ENCODE results near the gene ZKSCAN4.
A peak's percentile ranks its signal among the peaks of the same experiment; 100 is the strongest.

ZKSCAN4 gene

DNA sequence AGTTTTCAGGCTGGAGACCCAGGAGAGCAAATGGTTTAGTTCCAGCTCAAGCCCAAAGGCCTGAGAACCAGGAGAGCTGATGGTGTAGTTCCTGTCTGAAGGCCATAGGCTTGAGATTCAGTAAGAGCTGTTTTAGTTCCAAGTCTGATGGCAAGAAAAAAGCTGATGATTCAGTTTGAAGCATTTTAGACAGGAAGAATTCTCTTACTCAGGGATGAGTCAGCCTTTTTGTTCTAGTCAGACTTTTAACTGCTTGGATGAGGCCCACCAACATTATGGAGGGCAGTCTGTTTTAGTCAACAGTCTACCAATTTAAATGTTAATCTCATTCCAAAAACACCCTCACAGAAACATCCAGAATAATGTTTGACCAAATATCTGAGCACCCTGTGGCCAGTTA is 17.4 kb upstream of the ZKSCAN4 start:
- no peak overlapping the region for H3K4me3 ChIP-seq (ENCODE audit: low read depth in 1 of 5, low read length in 5 of 5)
- peaks cover 0 to 25% (median 16%) of the 10 kb centered on the region in 5 donors for H3K4me1 ChIP-seq (ENCODE audit: control insufficient read depth in 5 of 5, insufficient read depth in 5 of 5, low read length in 5 of 5)
- H3K27ac ChIP-seq (ENCODE audit: low read depth, low read length), result no peak overlapping the region
- H3K27me3 ChIP-seq (ENCODE audit: control insufficient read depth in 5 of 5, insufficient read depth in 4 of 5, low read length in 5 of 5), result no peaks in the 10 kb centered on the region
- no peak overlapping the region for H3K9ac ChIP-seq (ENCODE audit: low read length in 5 of 5)
- no peaks in the 10 kb centered on the region for H3K9me3 ChIP-seq (ENCODE audit: control insufficient read depth in 5 of 5, low read length in 5 of 5)
- H3K36me3 ChIP-seq (ENCODE audit: control insufficient read depth in 5 of 5, insufficient read depth in 5 of 5, low read length in 5 of 5), result peaks cover 12 to 28% (median 26%) of the 10 kb centered on the region in 5 donors

DNA sequence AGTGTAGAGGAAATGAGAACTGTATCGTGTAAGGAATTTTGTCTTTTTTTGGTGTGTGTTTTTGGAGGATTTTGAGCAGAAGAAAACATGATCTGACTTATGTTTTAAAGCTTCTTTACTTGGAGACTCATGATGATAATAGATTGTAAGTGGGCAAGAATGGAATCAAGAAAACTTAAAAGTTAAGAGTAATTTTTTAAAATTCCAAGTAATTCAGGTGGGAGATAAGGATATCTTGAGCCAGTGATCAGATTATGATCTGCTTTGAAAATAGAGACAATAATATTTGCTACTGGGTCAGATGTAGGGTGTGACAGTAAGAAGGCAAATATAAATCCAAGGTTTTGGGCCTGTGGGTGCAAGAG is 15.6 kb upstream of the ZKSCAN4 start:
- H3K4me3 ChIP-seq (ENCODE audit: low read depth in 1 of 5, low read length in 5 of 5), result peak overlapping the region; percentile 86 to 96 (median 94)
- peaks cover 6 to 11% (median 10%) of the 10 kb centered on the region in 5 donors for H3K36me3 ChIP-seq (ENCODE audit: control insufficient read depth in 5 of 5, insufficient read depth in 5 of 5, low read length in 5 of 5)
- peak overlapping the region; percentile 64 to 96 (median 88) for H3K9ac ChIP-seq (ENCODE audit: low read length in 5 of 5)
- peaks cover 0 to 22% (median 16%) of the 10 kb centered on the region in 5 donors for H3K4me1 ChIP-seq (ENCODE audit: control insufficient read depth in 5 of 5, insufficient read depth in 5 of 5, low read length in 5 of 5)
- no peak overlapping the region for H3K27ac ChIP-seq (ENCODE audit: low read depth, low read length)
- no peaks in the 10 kb centered on the region for H3K9me3 ChIP-seq (ENCODE audit: control insufficient read depth in 5 of 5, low read length in 5 of 5)
- no peaks in the 10 kb centered on the region for H3K27me3 ChIP-seq (ENCODE audit: control insufficient read depth in 5 of 5, insufficient read depth in 4 of 5, low read length in 5 of 5)

DNA sequence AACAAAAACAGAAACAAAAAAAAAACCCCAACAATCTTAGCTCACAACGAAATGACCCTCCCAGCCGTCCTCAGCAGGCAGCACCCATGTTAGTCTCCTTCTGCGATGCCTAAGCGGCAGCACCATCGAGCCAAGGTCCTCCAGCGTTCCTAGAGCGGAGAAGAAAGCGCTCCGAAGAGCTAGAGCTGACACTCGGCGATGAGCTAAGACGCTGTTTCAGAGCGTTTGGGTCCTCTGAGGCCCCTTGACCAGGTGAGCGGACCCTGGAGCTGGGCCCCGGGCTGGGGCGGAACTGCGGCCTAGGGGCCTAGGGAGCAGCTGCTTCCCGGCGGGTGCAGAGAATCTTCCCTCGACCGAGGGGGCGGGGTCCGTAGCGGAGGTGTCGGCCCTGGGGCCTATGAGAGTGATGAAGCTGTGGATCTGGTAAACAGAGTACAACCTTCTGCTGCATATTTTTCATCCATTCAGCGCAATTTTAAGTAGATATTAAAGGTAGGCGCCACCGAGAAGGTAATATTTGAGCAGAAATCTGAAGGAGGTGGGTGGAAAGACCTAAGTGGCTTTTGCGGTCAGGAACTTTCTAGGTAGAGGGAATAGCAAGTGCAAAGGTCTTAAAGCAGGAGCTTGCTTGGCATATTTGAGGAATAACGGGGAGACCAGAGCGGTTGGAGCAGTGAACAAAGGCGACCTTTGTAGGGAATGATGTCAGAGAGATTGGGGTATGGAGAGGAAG is 15.1 kb upstream of the ZKSCAN4 start, which contains the start of gene ZSCAN26:
Gene ZSCAN26, plus strand, starts transcription at position 182 of the 733 bp plus-strand sequence. CDS start 4,777 bp downstream, outside the sequence.
- H3K36me3 ChIP-seq (ENCODE audit: control insufficient read depth in 5 of 5, insufficient read depth in 5 of 5, low read length in 5 of 5), result peaks cover under 1 to 5% (median 5%) of the 10 kb centered on the region in 5 donors
- peak within 1 kb of the TSS; percentile 64 to 96 (median 88) for H3K9ac ChIP-seq (ENCODE audit: low read length in 5 of 5)
- peak within 1 kb of the TSS; percentile 87 to 96 (median 94) for H3K4me3 ChIP-seq (ENCODE audit: low read depth in 1 of 5, low read length in 5 of 5)
- H3K27ac ChIP-seq (ENCODE audit: low read depth, low read length), result peak within 1 kb of the TSS; percentile 57
- H3K27me3 ChIP-seq (ENCODE audit: control insufficient read depth in 5 of 5, insufficient read depth in 4 of 5, low read length in 5 of 5), result no peaks in the 10 kb centered on the region
- peaks cover 0 to 2% (median 0%) of the 10 kb centered on the region in 5 donors for H3K9me3 ChIP-seq (ENCODE audit: control insufficient read depth in 5 of 5, low read length in 5 of 5)
- peaks cover 0 to 22% (median 16%) of the 10 kb centered on the region in 5 donors for H3K4me1 ChIP-seq (ENCODE audit: control insufficient read depth in 5 of 5, insufficient read depth in 5 of 5, low read length in 5 of 5)

DNA sequence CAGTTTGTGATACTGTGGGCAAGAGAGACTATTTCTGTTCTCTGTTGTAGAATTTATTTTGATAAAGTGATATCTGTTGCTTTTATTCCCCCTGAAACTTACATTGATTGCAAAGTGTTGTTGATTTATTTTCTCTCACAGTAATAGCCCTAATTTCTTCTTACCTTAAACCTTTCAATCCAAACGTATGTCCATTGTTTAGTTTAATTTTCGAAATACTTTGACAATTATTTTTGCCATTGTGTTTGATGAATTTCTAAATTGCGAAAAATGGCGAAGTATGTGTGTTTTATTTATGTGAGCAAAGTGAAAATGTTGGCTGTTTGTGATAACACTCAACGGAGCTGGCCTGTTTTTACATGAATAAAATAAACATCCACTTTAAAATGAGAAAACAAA is 14.5 kb upstream of the ZKSCAN4 start:
- no peaks in the 10 kb centered on the region for H3K27me3 ChIP-seq (ENCODE audit: control insufficient read depth in 5 of 5, insufficient read depth in 4 of 5, low read length in 5 of 5)
- peaks cover 0 to 22% (median 16%) of the 10 kb centered on the region in 5 donors for H3K4me1 ChIP-seq (ENCODE audit: control insufficient read depth in 5 of 5, insufficient read depth in 5 of 5, low read length in 5 of 5)
- peak overlapping the region; percentile 57 for H3K27ac ChIP-seq (ENCODE audit: low read depth, low read length)
- H3K9ac ChIP-seq (ENCODE audit: low read length in 5 of 5), result peak overlapping the region; percentile 64 to 96 (median 88)
- peaks cover 0 to 7% (median 1%) of the 10 kb centered on the region in 5 donors for H3K9me3 ChIP-seq (ENCODE audit: control insufficient read depth in 5 of 5, low read length in 5 of 5)
- peak overlapping the region; percentile 87 to 96 (median 94) for H3K4me3 ChIP-seq (ENCODE audit: low read depth in 1 of 5, low read length in 5 of 5)
- no peaks in the 10 kb centered on the region for H3K36me3 ChIP-seq (ENCODE audit: control insufficient read depth in 5 of 5, insufficient read depth in 5 of 5, low read length in 5 of 5)

DNA sequence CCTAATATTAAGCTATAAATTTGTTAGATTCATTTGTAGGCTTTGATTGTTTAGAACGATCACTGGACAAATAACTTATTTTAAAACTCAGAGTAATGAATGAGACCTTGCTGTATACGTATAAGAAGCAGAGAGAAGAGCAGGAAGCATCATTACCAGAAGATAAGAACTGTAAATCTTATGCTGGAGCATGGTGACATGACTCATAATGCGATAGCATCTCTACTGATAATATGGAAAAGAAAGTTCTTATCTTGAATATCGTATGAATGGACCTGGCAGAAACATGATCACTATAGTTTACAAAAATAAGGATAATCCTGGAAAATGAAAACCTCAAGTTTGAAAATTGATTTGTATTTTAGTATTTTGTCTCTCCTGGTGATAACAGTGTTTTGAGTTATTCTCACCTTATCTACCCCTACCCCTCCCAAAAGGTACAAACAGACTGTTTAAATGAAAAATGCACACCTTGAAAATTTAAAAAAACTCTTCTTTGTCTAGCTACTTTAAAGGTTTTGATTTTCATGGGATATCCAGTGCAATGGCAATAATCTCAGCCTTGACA is 12.8 kb upstream of the ZKSCAN4 start:
- H3K9me3 ChIP-seq (ENCODE audit: control insufficient read depth in 5 of 5, low read length in 5 of 5), result peaks cover 4 to 23% (median 9%) of the 10 kb centered on the region in 5 donors
- no peaks in the 10 kb centered on the region for H3K27me3 ChIP-seq (ENCODE audit: control insufficient read depth in 5 of 5, insufficient read depth in 4 of 5, low read length in 5 of 5)
- H3K4me3 ChIP-seq (ENCODE audit: low read depth in 1 of 5, low read length in 5 of 5), result no peak overlapping the region
- no peaks in the 10 kb centered on the region for H3K36me3 ChIP-seq (ENCODE audit: control insufficient read depth in 5 of 5, insufficient read depth in 5 of 5, low read length in 5 of 5)
- H3K4me1 ChIP-seq (ENCODE audit: control insufficient read depth in 5 of 5, insufficient read depth in 5 of 5, low read length in 5 of 5), result peaks cover 0 to 22% (median 16%) of the 10 kb centered on the region in 5 donors
- no peak overlapping the region for H3K27ac ChIP-seq (ENCODE audit: low read depth, low read length)
- H3K9ac ChIP-seq (ENCODE audit: low read length in 5 of 5), result no peak overlapping the region

DNA sequence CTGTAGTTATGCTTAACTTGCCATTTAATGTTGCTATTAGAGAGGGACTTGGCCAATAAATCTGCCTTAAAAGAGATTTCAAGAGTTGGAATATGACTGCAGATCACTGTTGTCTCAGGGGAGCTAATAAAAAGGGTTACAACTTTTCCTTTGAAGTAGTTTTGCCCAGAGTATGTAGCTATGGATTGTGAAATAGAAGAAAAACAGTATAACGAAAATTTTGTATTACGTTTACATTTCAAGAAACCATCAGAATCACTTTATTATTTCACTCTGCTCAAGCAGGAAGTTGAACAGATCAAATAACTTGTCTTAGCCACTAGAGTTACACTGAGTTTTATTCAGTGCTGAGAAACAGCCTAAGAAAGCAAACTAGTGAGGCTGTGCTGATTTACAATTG is 11.9 kb upstream of the ZKSCAN4 start:
- H3K27me3 ChIP-seq (ENCODE audit: control insufficient read depth in 5 of 5, insufficient read depth in 4 of 5, low read length in 5 of 5), result no peaks in the 10 kb centered on the region
- H3K27ac ChIP-seq (ENCODE audit: low read depth, low read length), result no peak overlapping the region
- no peak overlapping the region for H3K4me3 ChIP-seq (ENCODE audit: low read depth in 1 of 5, low read length in 5 of 5)
- H3K4me1 ChIP-seq (ENCODE audit: control insufficient read depth in 5 of 5, insufficient read depth in 5 of 5, low read length in 5 of 5), result peaks cover 0 to 30% (median 24%) of the 10 kb centered on the region in 5 donors
- peaks cover 4 to 30% (median 17%) of the 10 kb centered on the region in 5 donors for H3K9me3 ChIP-seq (ENCODE audit: control insufficient read depth in 5 of 5, low read length in 5 of 5)
- H3K9ac ChIP-seq (ENCODE audit: low read length in 5 of 5), result no peak overlapping the region
- H3K36me3 ChIP-seq (ENCODE audit: control insufficient read depth in 5 of 5, insufficient read depth in 5 of 5, low read length in 5 of 5), result no peaks in the 10 kb centered on the region

DNA sequence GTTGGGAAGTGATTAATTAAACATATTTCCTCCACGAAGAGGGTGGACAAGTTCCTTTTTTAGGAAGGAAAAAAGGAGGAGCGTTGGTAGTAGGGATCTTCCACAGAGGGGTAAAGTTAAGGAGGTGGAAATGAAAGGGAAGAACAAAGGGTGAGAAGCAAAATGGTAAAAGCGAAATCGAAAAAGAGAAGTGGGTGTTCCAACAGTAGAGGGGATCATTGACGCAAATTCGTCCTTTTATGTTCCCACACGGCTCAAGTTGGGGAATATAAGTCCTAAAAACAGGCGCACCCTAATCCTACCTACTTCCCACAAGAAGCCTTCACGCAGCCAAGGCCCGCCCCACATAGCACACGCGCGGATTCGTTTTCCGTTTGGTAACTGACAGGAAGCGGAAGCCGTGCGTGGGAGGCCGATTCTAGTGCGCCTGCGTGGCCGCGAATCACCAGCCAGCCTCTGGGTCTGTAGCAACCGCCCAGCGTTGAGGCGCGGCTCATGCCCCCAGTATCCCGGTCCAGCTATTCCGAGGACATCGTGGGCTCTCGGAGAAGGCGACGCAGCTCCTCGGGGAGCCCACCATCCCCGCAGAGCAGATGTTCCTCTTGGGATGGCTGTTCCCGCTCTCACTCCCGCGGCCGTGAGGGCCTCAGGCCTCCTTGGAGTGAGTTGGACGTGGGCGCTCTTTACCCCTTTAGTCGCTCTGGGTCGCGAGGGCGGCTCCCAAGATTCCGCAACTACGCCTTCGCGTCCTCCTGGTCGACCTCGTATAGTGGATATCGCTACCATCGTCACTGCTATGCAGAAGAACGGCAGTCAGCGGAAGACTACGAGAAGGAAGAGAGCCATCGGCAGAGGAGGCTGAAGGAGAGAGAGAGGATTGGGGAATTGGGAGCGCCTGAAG is 7.1 kb upstream of the ZKSCAN4 start, which contains the start of gene NKAPL:
Gene NKAPL, plus strand, starts transcription at position 421 of the 901 bp plus-strand sequence. Its CDS starts 75 bp downstream, at position 496.
- Histone ChIP-seq H3K36me3 (ENCODE audit: control insufficient read depth in 5 of 5, insufficient read depth in 5 of 5, low read length in 5 of 5) (no peaks in the 10 kb centered on the region), H3K9me3 (ENCODE audit: control insufficient read depth in 5 of 5, low read length in 5 of 5) (peaks cover 4 to 30% (median 17%) of the 10 kb centered on the region in 5 donors), H3K4me3 (ENCODE audit: low read depth in 1 of 5, low read length in 5 of 5) (peak within 1 kb of the TSS; percentile 71 to 88 (median 78)), H3K9ac (ENCODE audit: low read length in 5 of 5) (peak within 1 kb of the TSS in 3 of 5 donors; percentile 17 to 55 (median 51)), H3K27ac (ENCODE audit: low read depth, low read length) (no peak within 1 kb of the TSS), H3K27me3 (ENCODE audit: control insufficient read depth in 5 of 5, insufficient read depth in 4 of 5, low read length in 5 of 5) (peaks cover 0 to 10% (median 0%) of the 10 kb centered on the region in 5 donors), H3K4me1 (ENCODE audit: control insufficient read depth in 5 of 5, insufficient read depth in 5 of 5, low read length in 5 of 5) (peaks cover 0 to 14% (median 13%) of the 10 kb centered on the region in 5 donors)

DNA sequence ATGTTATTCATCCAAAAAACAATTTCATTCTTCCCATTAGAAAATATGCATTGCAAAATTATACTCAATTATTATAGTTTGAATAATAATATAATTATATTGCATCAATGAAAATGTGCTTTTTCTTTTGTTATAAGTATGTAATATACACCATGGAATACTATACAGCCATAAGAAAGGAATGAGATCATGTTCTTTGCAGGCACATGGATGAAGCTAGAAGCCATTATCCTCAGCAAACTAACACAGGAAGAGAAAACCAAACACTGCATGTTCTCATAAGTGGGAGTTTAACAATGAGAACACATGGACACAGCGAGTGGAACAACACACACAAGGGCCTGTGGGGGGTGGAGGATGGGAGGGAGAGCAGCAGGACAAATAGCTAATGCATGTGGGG is 5.0 kb upstream of the ZKSCAN4 start:
- Histone ChIP-seq H3K27me3 (ENCODE audit: control insufficient read depth in 5 of 5, insufficient read depth in 4 of 5, low read length in 5 of 5) (peaks cover 0 to 10% (median 0%) of the 10 kb centered on the region in 5 donors), H3K9ac (ENCODE audit: low read length in 5 of 5) (no peak overlapping the region), H3K4me1 (ENCODE audit: control insufficient read depth in 5 of 5, insufficient read depth in 5 of 5, low read length in 5 of 5) (peaks cover 2 to 22% (median 21%) of the 10 kb centered on the region in 5 donors), H3K36me3 (ENCODE audit: control insufficient read depth in 5 of 5, insufficient read depth in 5 of 5, low read length in 5 of 5) (no peaks in the 10 kb centered on the region), H3K9me3 (ENCODE audit: control insufficient read depth in 5 of 5, low read length in 5 of 5) (peaks cover 4 to 28% (median 17%) of the 10 kb centered on the region in 5 donors), H3K27ac (ENCODE audit: low read depth, low read length) (no peak overlapping the region), H3K4me3 (ENCODE audit: low read depth in 1 of 5, low read length in 5 of 5) (no peak overlapping the region)

DNA sequence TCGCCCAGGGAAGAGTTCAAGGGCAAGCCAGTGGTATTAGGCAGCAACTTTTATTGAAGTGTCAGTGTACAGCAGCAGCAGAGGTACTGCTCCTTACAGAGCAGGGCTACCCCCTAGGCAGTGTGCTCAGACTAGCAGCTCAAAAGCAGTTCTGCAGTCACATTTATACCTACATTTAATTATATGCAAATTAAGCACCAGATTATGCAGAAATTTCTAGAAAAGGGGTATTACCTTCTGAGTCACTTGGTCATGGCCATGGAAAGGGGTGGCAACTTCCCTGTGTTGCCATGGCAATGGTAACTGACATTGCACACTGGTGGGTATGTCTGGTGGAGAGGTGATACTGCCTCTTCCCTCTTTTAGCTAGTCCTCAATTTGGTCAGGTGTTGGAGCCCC is 2.1 kb upstream of the ZKSCAN4 start:
- no peak overlapping the region for H3K27ac ChIP-seq (ENCODE audit: low read depth, low read length)
- H3K4me3 ChIP-seq (ENCODE audit: low read depth in 1 of 5, low read length in 5 of 5), result no peak overlapping the region
- no peak overlapping the region for H3K9ac ChIP-seq (ENCODE audit: low read length in 5 of 5)
- H3K9me3 ChIP-seq (ENCODE audit: control insufficient read depth in 5 of 5, low read length in 5 of 5), result peaks cover 0 to 1% (median 0%) of the 10 kb centered on the region in 5 donors
- peaks cover 2 to 36% (median 29%) of the 10 kb centered on the region in 5 donors for H3K4me1 ChIP-seq (ENCODE audit: control insufficient read depth in 5 of 5, insufficient read depth in 5 of 5, low read length in 5 of 5)
- H3K36me3 ChIP-seq (ENCODE audit: control insufficient read depth in 5 of 5, insufficient read depth in 5 of 5, low read length in 5 of 5), result no peaks in the 10 kb centered on the region
- H3K27me3 ChIP-seq (ENCODE audit: control insufficient read depth in 5 of 5, insufficient read depth in 4 of 5, low read length in 5 of 5), result peaks cover 0 to 10% (median 0%) of the 10 kb centered on the region in 5 donors

Measured in subcutaneous abdominal adipose tissue (tissue), 5 donors.